Omental fat pad (tissue), 4 donors: ENCODE data around the gene FFAR4. TPM values are rescaled to one million over a fixed set of nuclear protein-coding genes. Genes with fewer than 3 reads are reported as not detected.

ENCODE experiments used
- ATAC-seq: fragments of 150-250 bp; one replicate; pipeline ENCODE4 v1.9.1; 2016; ENCODE audit warnings: mild to moderate bottlenecking, moderate library complexity; ENCODE audit not compliant: low FRiP score
- DNase-seq: peaks from one replicate; pipeline ENCODE4 v3.0.0-alpha.2; 2019; ENCODE audit warnings: low spot score
- CTCF ChIP-seq, 3 donors: fragments of 450-650 bp; IDR thresholded peaks; one replicate each; pipeline ENCODE4 v1.5.1; 2016 to 2017; ENCODE audit warnings: antibody characterized with exemption in 3 of 3, mild to moderate bottlenecking in 3 of 3, moderate library complexity in 2 of 3
- total RNA-seq, 4 donors: library from RNA; depleted of rRNA; stranded (reverse); fragments of >200 nt; gene quantifications; one replicate each; pipeline ENCODE4 v1.1.0, GENCODE V29; 2016

The FFAR4 gene
- total RNA-seq, 4 donors from 2014 or later = 2.5 to 6.7 (median 3.1) TPM

GRCh38 chr10:93572606-93573005 is 6.1 kb downstream of the FFAR4 start:
- no peak for ATAC-seq
- TF ChIP-seq CTCF (IDR thresholded peaks at IDR 0.05) = no peak

GRCh38 chr10:93573051-93573909 is 6.8 kb downstream of the FFAR4 start:
- no peak for ATAC-seq
- no peak for DNase-seq
- no peak for TF ChIP-seq CTCF (IDR thresholded peaks at IDR 0.05)

More at GRCh38 chr10:93572606-93573005, 6.1 kb downstream of the FFAR4 start:
- DNase-seq = no peak

GRCh38 chr10:93573924-93574323 is 7.5 kb downstream of the FFAR4 start:
- DNase-seq = no peak
- TF ChIP-seq CTCF (IDR thresholded peaks at IDR 0.05) = no peak
- ATAC-seq = no peak

- no peak for TF ChIP-seq CTCF (IDR thresholded peaks at IDR 0.05)
- DNase-seq (no peak), ATAC-seq (no peak)
These were observed 10.4 kb downstream of the FFAR4 start for GRCh38 chr10:93576888-93577287.

GRCh38 chr10:93577565-93577964 is 11.1 kb downstream of the FFAR4 start:
- no peak for TF ChIP-seq CTCF (IDR thresholded peaks at IDR 0.05)
- no peak for DNase-seq
- ATAC-seq = no peak

- no peak for ATAC-seq
- TF ChIP-seq CTCF (IDR thresholded peaks at IDR 0.05) = no peak
These were observed 12.6 kb downstream of the FFAR4 start for GRCh38 chr10:93579089-93579488.

More at GRCh38 chr10:93579089-93579488, 12.6 kb downstream of the FFAR4 start:
- DNase-seq = no peak
